SH-SY5Y (cell line): ENCODE measurements around the gene AXIN2.

Experiments
- GATA2 ChIP-seq: IDR thresholded peaks from 2 replicates; pipeline ENCODE4 v1.6.1; 2011; ENCODE audit warnings: mild to moderate bottlenecking, low read depth, low read length
- GATA3 ChIP-seq: IDR thresholded peaks from 2 replicates; pipeline ENCODE4 v1.6.1; 2011; ENCODE audit warnings: low read depth, mild to moderate bottlenecking, low read length, moderate library complexity

AXIN2 gene

DNA sequence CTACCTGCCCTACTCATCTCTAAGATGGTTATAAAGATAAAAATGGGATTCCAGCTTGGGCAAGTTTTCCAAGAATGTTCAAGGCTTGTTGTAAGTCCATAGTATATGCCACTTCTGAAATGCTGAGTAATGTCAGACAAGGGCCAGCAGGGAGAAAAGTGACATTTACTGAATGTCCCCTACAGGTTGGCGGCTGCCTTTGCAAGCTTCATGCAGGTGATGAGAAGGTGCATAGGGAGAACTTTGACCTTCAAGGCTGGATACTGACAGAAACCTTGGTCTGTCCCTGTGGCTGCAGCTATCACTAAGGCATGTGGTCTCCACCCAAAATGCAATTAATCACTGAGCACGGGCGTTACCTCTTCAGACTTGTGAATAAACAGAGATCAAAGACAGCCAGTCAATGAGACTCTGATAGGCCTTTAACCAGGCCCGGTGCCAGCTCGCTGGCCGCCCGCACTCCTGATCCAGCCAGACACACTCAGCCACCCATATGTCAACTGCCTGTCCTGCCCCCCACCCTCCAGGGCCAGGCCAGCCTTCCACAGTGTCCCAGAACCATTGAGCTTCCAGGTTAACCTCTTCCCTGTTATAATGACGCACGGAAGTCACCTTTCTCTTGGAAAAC lies 26.8 kb upstream of the AXIN2 start:
- TF ChIP-seq GATA2 (0 out of 2 replicates have a peak, but pooled peaks have one; percentile 3), GATA3 (no peak)

DNA sequence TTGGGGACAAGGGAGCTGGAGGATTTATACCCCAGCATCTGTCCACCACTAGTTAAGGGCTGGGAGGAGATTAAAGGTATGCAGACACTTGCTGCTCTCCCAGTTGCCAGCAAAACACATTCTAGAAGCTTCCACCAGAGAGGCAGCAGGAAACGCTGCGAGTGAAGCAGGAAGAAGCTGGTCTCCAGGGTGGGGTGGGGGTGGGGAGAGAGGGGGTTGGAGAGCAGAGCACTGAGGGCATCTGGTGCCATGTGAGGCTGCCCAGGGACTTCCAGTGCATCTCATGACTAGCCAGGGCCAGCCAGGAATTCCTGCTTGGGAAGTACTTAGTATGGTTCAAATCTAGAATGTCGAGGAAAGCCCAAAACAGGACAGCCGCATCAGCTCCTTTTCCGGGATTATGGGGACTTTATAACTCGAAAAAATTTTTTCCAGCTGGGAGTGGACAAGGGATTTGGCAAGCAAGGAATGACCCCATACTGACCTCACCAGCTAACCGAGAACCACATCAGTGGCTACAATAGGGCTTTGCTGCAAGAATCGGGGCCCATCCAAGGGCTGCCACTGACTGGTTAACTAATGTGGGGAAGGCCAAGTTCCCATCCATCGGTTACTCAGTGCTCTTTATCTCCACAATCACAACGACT lies 26.2 kb upstream of the AXIN2 start:
- TF ChIP-seq GATA2 (0 out of 2 replicates have a peak, but pooled peaks have one; percentile 12), GATA3 (no peak)

DNA sequence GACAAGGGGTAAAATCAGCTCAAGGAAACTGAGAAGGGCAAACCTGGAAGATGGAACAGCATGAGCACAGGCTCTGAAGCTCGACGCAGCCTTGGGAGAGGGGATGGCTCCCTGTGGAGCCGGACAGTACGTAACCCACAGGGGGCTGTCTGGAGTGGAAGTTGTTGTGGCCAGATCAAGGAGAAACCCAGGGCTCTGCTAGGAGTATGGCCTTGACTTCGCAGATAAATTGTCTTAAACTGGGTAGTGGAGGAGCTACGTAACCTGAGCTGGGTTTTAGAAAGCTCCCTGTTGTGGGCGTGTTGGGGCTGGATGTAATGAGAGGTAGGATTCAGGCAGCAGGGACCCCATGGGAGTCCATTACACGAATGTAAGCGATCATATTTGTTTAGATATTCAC lies 25.5 kb upstream of the AXIN2 start:
- no peak for TF ChIP-seq GATA3
- no peak for TF ChIP-seq GATA2

DNA sequence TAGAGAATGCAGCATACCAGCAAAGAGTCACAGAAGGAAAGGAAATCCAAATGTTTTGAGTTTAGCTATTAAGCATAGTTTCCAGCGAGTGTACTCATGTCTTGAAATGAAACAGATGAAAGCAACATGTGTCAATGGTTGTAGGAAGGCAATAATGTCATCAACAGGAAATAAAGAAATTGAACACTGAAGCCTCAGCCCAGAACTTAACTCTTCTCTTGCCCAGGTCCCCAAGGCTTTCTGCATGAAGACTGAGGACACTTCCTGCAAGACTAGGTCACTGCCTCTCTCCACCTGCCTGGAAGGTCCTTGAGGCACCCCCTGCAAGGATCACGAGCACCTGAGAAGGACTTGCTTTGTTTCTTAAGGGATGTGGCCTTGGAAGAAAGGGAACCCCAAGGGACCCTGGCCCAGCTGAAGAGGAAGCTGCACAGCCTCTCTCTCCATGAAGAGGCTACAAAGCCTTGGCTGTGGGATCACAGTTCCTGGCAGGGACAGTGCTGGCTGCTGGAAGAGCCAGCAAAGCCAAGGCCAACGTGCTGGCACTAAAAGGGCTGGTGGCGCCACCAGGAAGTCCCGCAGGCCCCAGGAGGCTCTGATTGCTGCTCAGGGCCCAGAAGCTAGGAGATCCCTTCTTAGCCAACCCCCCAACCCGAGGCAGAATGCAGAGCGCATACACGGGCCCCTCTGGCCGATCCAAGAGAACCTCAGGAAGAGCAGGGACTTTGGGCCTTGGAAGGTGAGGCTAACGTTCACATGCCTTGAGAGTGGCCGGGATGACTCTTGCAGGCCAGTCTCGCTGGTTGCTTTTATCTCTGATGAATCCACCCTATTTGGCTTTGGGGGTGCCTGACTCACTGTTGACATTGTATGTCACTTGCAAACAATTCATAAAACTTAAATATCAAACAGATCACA lies 23.4 kb upstream of the AXIN2 start:
- TF ChIP-seq GATA2 (no peak), GATA3 (no peak)

DNA sequence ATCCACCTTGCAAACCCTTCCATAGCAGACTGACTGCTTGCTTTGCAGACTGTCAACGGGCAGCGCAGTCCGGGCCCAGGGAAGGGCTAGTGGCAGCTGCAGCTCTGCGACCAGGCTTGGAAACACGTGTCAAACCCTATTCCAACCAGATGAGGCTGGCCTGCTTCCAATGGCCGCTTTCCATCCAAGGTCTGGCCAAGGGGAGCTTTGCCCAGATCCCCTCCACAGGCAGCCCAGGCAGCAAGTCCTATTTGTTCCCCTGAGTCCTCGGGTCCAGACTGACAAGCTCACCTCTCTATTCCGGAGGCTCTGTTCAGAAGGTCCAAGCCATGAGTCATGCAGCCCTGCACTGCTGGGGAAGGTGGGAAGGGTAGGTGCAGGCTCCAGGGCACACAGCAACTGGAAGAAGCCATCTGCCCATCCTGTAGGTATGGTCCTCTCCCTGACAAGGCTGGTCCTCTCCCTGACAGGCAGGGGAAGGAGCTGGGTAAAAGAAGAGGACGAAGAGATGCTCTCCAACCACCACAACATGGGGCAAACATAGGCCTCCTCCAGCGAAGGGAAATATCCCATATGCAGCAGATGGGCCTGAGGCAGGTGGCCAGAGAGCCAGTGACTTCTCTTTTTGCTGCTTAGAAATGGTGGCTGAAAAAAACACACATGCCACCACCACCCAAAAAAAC lies 22.6 kb upstream of the AXIN2 start:
- TF ChIP-seq GATA2 (no peak), GATA3 (no peak)

DNA sequence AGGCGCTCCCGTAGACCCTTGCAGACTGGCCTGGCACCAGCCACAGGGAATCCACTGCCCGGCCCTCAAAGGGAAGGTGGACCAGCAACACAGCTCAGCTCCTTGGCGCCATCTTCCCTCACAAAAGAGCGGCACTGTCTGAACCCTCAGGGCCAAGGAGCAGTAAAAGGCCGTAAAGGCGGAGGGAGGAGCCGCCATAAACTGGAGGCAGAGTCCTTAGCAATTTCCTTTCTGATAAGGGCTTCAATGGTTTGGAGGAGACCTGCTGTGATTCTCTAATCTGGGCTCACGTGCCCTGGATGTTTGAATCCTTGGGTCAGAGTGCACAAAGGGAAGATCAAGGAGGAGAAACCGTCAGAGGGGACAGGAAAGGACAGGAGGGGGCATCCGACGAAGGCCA lies 15.5 kb upstream of the AXIN2 start:
- TF ChIP-seq GATA3 (no peak), GATA2 (no peak)

DNA sequence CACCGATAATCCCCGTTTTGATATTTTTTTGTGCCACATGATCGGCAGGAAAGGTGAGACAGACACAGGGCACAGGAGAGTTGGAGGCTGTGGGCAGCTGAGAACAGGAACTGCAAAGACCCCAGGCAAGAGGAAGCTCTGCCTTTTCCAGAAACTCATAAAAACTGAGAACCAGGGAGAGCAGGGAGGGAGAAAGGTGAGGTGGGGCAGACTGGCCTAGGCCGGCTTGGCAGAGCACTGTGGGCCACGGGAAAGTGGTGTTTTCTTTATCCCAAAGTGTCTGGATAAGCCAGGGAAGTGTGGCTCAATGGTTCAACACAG lies 11.8 kb upstream of the AXIN2 start:
- no peak for TF ChIP-seq GATA3
- TF ChIP-seq GATA2: no peak

DNA sequence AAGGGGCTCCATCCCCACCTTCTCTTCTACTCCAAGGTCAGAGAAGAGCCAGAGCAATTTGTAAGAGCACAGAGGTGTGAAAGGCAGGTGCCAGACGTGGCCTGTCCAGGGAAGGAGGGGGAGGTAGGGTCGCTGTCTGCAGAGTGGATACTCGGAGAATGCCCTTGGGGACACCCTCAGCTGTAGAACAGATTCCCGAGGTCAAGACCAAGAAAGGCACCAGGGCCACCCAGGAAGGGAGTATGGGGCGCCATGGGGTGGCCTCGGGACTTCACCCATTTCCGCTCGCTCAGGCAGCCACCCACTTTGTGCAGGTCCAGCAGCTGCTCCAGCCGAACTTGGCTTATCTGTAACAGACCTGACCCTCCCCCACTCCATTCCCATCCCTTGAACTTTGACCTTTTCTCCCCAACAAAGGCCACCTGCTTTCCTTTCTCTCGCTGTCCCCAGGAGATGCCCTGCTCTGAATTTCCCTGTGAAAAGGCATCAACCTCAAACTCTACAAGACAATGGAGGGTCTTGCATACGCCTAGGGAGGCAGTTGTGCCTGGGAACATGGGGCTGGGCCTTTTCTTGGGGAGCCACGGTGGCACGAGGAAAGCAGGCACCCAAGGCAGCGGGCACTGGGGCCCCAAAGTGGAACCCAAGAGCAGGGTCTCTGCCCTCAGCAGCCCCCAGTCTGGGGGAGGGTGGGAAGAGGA lies 11.3 kb upstream of the AXIN2 start:
- TF ChIP-seq GATA2 (no peak), GATA3 (no peak)

DNA sequence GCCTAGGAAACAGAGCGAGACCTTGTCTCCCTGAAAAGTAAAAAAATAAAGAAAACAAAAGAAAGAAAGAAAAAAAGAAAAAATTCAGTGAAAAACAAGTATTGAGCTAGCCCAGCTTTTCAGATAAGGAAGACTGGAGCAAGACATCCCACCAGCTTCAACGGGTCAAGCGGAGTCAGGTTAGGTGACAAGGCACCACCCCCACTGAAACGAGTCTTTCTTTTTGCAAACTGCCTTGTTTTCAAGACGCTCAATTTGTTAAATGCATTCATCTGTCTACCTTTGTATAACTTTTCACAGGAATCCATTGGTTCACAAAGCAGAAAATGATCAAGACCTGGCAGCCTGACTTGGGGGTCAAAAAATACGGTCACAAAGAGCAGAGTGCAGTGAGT lies 10.7 kb upstream of the AXIN2 start:
- TF ChIP-seq GATA2: no peak
- TF ChIP-seq GATA3: no peak

DNA sequence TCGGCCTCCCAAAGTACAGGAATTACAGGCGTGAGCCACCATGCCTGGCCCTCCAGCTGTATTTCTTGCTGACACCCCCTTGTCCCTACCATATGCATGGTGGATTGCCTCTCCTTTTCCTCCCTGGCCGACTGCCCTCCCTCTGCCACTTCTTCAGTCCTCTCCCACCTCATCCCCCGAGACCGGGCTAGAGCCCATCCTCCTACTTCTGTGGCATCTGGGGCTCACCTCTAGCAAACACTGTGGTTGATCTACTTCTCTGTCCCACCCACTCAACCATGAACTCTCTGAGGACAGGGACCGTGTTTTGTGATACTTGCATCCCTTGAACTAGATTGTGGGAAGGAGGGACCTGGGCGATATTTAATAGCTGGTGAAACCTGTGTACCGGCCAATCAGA lies 7.5 kb upstream of the AXIN2 start:
- TF ChIP-seq GATA2 (no peak), GATA3 (no peak)

DNA sequence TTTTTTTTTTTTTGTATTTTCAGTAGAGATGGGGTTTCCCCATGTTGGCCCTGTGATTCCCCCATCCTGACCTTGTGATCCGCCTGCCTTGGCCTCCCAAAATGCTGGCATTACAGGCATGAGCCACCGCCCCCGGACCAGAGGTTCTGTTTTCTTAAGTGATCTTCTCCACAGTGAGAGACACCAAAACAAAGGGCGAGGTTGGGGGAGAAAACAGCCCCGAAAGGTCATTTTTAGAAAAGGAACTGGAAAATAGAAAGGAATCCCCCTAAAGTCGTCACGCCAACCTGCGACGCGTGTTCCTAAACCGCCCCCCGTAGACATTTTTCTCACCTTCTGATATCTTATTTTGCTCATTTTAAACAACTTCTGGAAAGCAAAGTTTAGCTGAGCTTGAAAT lies 6.1 kb upstream of the AXIN2 start:
- no peak for TF ChIP-seq GATA2
- TF ChIP-seq GATA3: no peak

DNA sequence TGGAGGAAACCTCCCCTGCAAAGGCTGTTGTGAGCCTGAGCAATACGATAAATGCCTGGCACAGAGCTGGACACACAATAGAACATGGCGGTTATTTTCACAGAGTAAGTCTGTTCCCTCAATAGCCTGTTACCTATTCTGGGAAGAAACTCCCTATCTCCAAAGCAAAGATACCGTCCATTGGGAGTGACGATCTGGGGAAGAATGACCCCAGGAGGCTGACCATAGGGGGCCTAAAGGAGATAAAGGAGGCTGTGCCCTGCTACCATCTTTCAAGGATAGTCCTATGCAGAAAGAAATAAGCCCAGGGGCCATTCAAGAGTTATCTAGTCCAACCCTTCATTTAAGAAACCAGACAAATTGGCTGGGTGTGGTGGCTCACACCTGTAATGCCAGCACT lies 4.1 kb upstream of the AXIN2 start:
- no peak for TF ChIP-seq GATA2
- no peak for TF ChIP-seq GATA3

DNA sequence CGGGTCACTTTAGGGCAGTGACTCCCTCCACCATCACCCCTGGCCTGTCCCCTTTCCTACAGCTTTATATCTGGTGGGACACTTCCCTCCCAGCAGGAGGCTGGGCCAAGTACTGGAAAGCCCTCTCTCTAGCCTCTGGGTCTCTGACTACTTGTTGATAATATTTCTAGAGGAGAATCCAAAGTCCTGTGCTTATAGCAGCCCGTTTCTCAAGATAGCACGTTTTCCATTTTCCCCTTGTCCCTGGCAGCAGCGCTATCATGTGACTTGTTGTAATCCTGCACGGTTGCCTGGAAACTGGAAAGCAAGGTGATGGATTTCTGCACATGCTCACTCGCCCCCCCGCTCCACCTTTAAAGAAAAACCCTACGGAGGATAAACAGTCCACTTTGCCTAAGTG lies 3.3 kb upstream of the AXIN2 start:
- TF ChIP-seq GATA2 (no peak), GATA3 (no peak)

DNA sequence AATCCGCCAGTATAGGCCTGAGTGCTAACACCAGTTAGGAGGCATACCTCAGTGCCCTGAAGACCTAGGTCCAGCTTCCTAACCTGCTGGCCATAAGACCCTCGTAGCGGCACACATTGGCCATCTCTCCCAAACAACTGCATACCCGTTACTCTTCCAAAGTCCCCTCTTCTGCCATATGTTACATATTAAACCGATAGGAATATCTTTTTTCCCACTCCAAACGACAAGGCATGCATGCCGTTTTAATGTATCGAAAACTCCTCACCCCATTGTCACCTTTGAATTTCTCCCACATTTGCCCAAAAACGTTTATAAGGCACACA lies 721 bp upstream of the AXIN2 start:
- TF ChIP-seq GATA3 (no peak), GATA2 (no peak)
